Liver (tissue), 9 donors: ENCODE measurements around the gene TRMT44. TPM values are rescaled to one million over a fixed set of nuclear protein-coding genes. Genes with fewer than 3 reads are reported as not detected.

Experiments used
- DNase-seq: peaks from one replicate; pipeline ENCODE4 v3.0.0-alpha.2; 2017; ENCODE audit warnings: low spot score
- H3K27ac ChIP-seq, 2 donors: one replicate each; pipeline ENCODE4 v1.7.0; 2013; ENCODE audit warnings: inconsistent platforms in 2 of 2, low read length in 2 of 2, control low read depth in 1 of 2, low read depth in 1 of 2, mild to moderate bottlenecking in 1 of 2
- H3K27me3 ChIP-seq, 4 donors: one replicate each; pipeline versions ENCODE4 v1.6.1 to v1.7.0; 2013; ENCODE audit warnings: low read length in 3 of 4, inconsistent platforms in 1 of 4, mild to moderate bottlenecking in 1 of 4, moderate library complexity in 1 of 4; ENCODE audit not compliant: control insufficient read depth in 4 of 4, insufficient read depth in 4 of 4
- H3K36me3 ChIP-seq, 4 donors: one replicate each; pipeline versions ENCODE4 v1.6.1 to v1.7.0; 2013; ENCODE audit warnings: low read length in 3 of 4, mild to moderate bottlenecking in 3 of 4, low read depth in 1 of 4, moderate library complexity in 1 of 4; ENCODE audit not compliant: control insufficient read depth in 4 of 4, insufficient read depth in 3 of 4
- H3K4me1 ChIP-seq, 4 donors: one replicate each; pipeline versions ENCODE4 v1.6.1 to v1.7.0; 2013; ENCODE audit warnings: low read length in 3 of 4, mild to moderate bottlenecking in 3 of 4, moderate library complexity in 1 of 4; ENCODE audit not compliant: control insufficient read depth in 4 of 4, insufficient read depth in 4 of 4
- H3K4me3 ChIP-seq, 3 donors: one replicate each; pipeline versions ENCODE4 v1.6.1 to v1.7.0; 2013; ENCODE audit warnings: low read length in 3 of 3, control low read depth in 1 of 3, low read depth in 1 of 3, mild to moderate bottlenecking in 1 of 3
- H3K9ac ChIP-seq, 2 donors: one replicate each; pipeline ENCODE4 v1.7.0; 2013; ENCODE audit warnings: low read length in 2 of 2, mild to moderate bottlenecking in 2 of 2, moderate library complexity in 2 of 2, control low read depth in 1 of 2, low read depth in 1 of 2
- H3K9me3 ChIP-seq, 4 donors: one replicate each; pipeline versions ENCODE4 v1.6.1 to v1.7.0; 2013; ENCODE audit warnings: low read length in 3 of 4; ENCODE audit not compliant: control insufficient read depth in 4 of 4
- ATF3 ChIP-seq: IDR thresholded peaks from 2 replicates; pipeline ENCODE4 v1.6.1; 2016; ENCODE audit warnings: antibody characterized with exemption
- CTCF ChIP-seq: fragments of 150-350 bp; IDR thresholded peaks from 2 replicates; pipeline ENCODE4 v1.5.1; 2017; ENCODE audit warnings: improper control_type of control experiment, low read depth, low read length; ENCODE audit not compliant: missing input control
- EGR1 ChIP-seq, 2 donors: IDR thresholded peaks; 2 replicates each; pipeline ENCODE4 v1.6.1; 2016 to 2018; ENCODE audit warnings: antibody characterized with exemption in 2 of 2, low read depth in 2 of 2
- FOXA1 ChIP-seq: IDR thresholded peaks from 2 replicates; pipeline ENCODE4 v1.6.1; 2016; ENCODE audit warnings: antibody characterized with exemption
- FOXA2 ChIP-seq: IDR thresholded peaks from 2 replicates; pipeline ENCODE4 v1.6.1; 2016; ENCODE audit warnings: antibody characterized with exemption
- GABPA ChIP-seq, 2 donors: IDR thresholded peaks in 1 of 2; conservative IDR thresholded peaks in 1 of 2; 2 replicates each; pipeline ENCODE4 v1.6.1; 2016; ENCODE audit warnings: antibody characterized with exemption in 2 of 2, mild to moderate bottlenecking in 1 of 2, moderate library complexity in 1 of 2
- HNF4A ChIP-seq, 2 donors: conservative IDR thresholded peaks; 2 replicates each; pipeline ENCODE4 v1.6.1; 2016; ENCODE audit warnings: antibody characterized with exemption in 2 of 2, mild to moderate bottlenecking in 2 of 2
- HNF4G ChIP-seq: IDR thresholded peaks from 2 replicates; pipeline ENCODE4 v1.6.1; 2016; ENCODE audit warnings: antibody characterized with exemption
- JUND ChIP-seq, 2 donors: IDR thresholded peaks; 2 replicates each; pipeline ENCODE4 v1.6.1; 2016; ENCODE audit warnings: antibody characterized with exemption in 2 of 2
- MAX ChIP-seq: IDR thresholded peaks from 2 replicates; pipeline ENCODE4 v1.6.1; 2016; ENCODE audit warnings: antibody characterized with exemption
- NR2F2 ChIP-seq: IDR thresholded peaks from 2 replicates; pipeline ENCODE4 v1.6.1; 2016; ENCODE audit warnings: antibody characterized with exemption
- RAD21 ChIP-seq, 2 donors: IDR thresholded peaks; 2 replicates each; pipeline ENCODE4 v1.6.1; 2016; ENCODE audit warnings: antibody characterized with exemption in 2 of 2, mild to moderate bottlenecking in 2 of 2
- REST ChIP-seq: IDR thresholded peaks from 2 replicates; pipeline ENCODE4 v1.6.1; 2016; ENCODE audit warnings: antibody characterized with exemption, mild to moderate bottlenecking
- RXRA ChIP-seq, 2 donors: IDR thresholded peaks; 2 replicates each; pipeline ENCODE4 v1.6.1; 2017 to 2018; ENCODE audit warnings: antibody characterized with exemption in 2 of 2, mild to moderate bottlenecking in 1 of 2
- SP1 ChIP-seq: IDR thresholded peaks from 2 replicates; pipeline ENCODE4 v1.6.1; 2018; ENCODE audit warnings: antibody characterized with exemption, mild to moderate bottlenecking
- TAF1 ChIP-seq: conservative IDR thresholded peaks from 2 replicates; pipeline ENCODE4 v1.6.1; 2016; ENCODE audit warnings: antibody characterized with exemption, mild to moderate bottlenecking
- YY1 ChIP-seq: IDR thresholded peaks from 2 replicates; pipeline ENCODE4 v1.6.1; 2016; ENCODE audit warnings: antibody characterized with exemption, mild to moderate bottlenecking
- ZBTB33 ChIP-seq: IDR thresholded peaks from 2 replicates; pipeline ENCODE4 v1.6.1; 2016; ENCODE audit warnings: antibody characterized with exemption
- WGBS: extraction: QIAGEN DNeasy Blood & Tissue Kit; methylation state at CpG from one replicate; pipeline ENCODE4 v1.1.7; 2013; 5-methylcytosine and 5-hydroxymethylcytosine counted together
- polyA plus RNA-seq, 2 donors: library from polyadenylated mRNA; stranded (reverse) in 1 of 2; unstranded in 1 of 2; fragments of 200-250 nt in 1 of 2; fragments of >200 nt in 1 of 2; fragmentation: Nextera tagmentation in 1 of 2; extraction: Ambion mirVana in 1 of 2; gene quantifications; one replicate each; pipeline versions ENCODE4 v1.2.1 to v1.2.3, GENCODE V29; 2013 to 2015
- total RNA-seq, 2 donors: library from RNA; depleted of rRNA; stranded (reverse); fragments of >200 nt; gene quantifications; one replicate each; pipeline ENCODE4 v1.2.3, GENCODE V29; 2014
- donor health status: healthy.
- donor health status: healthy.
- donor health status: healthy.
- donor health status: healthy.
- donor health status: healthy.

Gene TRMT44
- total and polyA plus RNA-seq, 4 donors = 3.0 to 16.0 (median 5.7) TPM

GRCh38 chr4:8461616-8462015 lies 21.0 kb downstream of the TRMT44 start:
- WGBS = 93% methylated on average over 6 of the region's 6 CpGs
- Histone ChIP-seq H3K36me3 (peaks cover 6 to 57% (median 20%) of the 10 kb centered on the region in 4 donors), H3K27me3 (no peaks in the 10 kb centered on the region), H3K9ac (no peak overlapping the region), H3K9me3 (no peaks in the 10 kb centered on the region), H3K4me1 (peaks cover 0 to 3% (median 0%) of the 10 kb centered on the region in 4 donors), H3K27ac (no peak overlapping the region), H3K4me3 (no peak overlapping the region)
- no peak for TF ChIP-seq REST
- no peak for TF ChIP-seq RXRA (IDR thresholded peaks at IDR 0.05)
- no peak for TF ChIP-seq FOXA1
- no peak for TF ChIP-seq YY1
- no peak for TF ChIP-seq SP1
- no peak for TF ChIP-seq MAX
- no peak for TF ChIP-seq ATF3
- TF ChIP-seq HNF4A (conservative IDR thresholded peaks at IDR 0.05) = no peak
- TF ChIP-seq RAD21 (IDR thresholded peaks at IDR 0.05) = no peak
- no peak for TF ChIP-seq TAF1
- TF ChIP-seq GABPA (IDR thresholded peaks at IDR 0.05 in 1 of 2, conservative IDR thresholded peaks at IDR 0.05 in 1 of 2) = no peak
- no peak for TF ChIP-seq NR2F2
- no peak for TF ChIP-seq HNF4G
- no peak for TF ChIP-seq EGR1 (IDR thresholded peaks at IDR 0.05; ENCODE audit: low read depth in 2 of 2)
- no peak for TF ChIP-seq CTCF
- no peak for TF ChIP-seq JUND (IDR thresholded peaks at IDR 0.05)
- no peak for TF ChIP-seq FOXA2
- TF ChIP-seq ZBTB33 = no peak
- DNase-seq = no peak
